GM20000 (cell line): ENCODE measurements around the gene USP24.
"Not testable (repeated sequence)": the region's sequence is repeated elsewhere in the genome, so short reads cannot be mapped to it uniquely, and the experiment has no call there.

ENCODE experiments used
- DNase-seq: peaks from one replicate; pipeline ENCODE4 v3.0.0; 2012; ENCODE audit warnings: low spot score
- TF ChIP-seq, protein P1 (sequence below): IDR thresholded peaks from 2 replicates; pipeline ENCODE4 v1.5.1; 2012; ENCODE audit warnings: mild to moderate bottlenecking, control low read depth; ENCODE audit errors: extremely low read depth, missing control alignments

Gene USP24

DNA sequence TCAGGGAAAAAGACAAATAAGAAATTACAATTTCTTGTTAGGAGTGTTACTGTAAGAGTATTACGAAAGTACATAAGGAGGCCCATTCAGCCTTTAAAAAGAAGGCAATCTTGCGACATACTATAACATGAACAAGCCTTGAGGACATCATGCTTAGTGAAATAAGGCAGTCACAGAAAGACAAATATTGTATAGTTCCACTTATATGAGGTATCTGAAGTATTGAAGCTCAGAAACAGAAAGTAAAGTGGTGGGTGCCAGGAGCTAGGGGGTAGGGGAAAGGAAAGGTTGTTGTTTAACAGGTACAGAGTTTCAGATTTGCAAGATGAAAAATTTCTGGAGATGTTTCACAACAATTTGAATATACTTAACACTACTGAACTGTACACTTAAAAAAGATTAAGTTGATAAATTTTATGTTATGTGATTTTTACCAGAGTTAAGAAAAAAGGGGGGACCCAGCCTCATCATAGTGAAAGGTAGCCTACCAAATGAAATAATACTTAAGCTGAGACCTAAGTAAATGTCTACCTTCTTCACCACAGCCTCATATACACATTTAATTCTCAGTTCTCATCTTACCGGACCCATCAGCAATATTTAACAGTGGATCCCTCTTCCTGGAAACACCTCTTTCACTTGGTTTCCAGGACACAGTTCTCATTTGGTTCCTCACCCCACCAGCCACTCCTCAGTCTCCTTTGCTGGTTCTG lies 19.5 kb downstream of the USP24 start:
- DNase-seq = no peak
- TF ChIP-seq, protein P1, sequence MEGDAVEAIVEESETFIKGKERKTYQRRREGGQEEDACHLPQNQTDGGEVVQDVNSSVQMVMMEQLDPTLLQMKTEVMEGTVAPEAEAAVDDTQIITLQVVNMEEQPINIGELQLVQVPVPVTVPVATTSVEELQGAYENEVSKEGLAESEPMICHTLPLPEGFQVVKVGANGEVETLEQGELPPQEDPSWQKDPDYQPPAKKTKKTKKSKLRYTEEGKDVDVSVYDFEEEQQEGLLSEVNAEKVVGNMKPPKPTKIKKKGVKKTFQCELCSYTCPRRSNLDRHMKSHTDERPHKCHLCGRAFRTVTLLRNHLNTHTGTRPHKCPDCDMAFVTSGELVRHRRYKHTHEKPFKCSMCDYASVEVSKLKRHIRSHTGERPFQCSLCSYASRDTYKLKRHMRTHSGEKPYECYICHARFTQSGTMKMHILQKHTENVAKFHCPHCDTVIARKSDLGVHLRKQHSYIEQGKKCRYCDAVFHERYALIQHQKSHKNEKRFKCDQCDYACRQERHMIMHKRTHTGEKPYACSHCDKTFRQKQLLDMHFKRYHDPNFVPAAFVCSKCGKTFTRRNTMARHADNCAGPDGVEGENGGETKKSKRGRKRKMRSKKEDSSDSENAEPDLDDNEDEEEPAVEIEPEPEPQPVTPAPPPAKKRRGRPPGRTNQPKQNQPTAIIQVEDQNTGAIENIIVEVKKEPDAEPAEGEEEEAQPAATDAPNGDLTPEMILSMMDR = no peak

DNA sequence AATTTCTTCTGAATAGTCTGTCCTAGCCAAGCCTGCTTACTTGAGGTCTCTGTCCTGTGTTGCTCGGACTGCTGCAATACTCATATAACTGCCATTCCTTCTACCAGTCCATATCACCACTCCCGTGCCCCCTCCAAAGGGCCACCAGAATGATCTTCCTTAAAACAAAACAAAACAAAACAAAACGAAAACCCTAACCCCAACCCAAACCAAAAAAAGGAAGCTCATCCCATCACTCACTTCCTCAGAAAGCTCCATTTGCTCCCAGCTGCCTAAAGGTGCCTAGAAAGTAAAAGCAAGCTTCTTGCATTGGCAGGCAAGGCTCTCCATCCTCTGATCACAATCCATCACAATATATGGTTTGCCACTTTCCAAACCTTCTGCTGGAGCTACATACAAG lies 20.3 kb downstream of the USP24 start:
- TF ChIP-seq, protein P1 = no peak
- DNase-seq = no peak

DNA sequence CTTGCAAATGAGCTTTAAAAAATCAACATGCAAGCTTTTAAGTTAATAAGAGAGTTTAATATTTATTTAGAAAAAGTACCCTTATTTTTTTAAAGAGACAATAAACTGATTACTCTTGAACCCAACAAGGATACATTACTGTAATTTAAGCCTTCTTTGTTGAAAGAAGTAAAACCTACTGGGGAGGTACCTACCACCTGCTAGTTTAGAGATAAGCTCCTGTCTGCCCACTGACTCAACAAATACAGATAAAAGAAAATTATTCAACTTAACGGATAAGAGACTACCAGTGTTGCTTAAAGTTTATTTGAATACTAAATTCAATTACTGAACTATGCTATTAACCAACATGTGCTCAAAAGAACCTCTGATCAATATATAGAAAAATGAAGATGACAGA lies 23.1 kb downstream of the USP24 start:
- DNase-seq = no peak
- TF ChIP-seq, protein P1 = no peak

DNA sequence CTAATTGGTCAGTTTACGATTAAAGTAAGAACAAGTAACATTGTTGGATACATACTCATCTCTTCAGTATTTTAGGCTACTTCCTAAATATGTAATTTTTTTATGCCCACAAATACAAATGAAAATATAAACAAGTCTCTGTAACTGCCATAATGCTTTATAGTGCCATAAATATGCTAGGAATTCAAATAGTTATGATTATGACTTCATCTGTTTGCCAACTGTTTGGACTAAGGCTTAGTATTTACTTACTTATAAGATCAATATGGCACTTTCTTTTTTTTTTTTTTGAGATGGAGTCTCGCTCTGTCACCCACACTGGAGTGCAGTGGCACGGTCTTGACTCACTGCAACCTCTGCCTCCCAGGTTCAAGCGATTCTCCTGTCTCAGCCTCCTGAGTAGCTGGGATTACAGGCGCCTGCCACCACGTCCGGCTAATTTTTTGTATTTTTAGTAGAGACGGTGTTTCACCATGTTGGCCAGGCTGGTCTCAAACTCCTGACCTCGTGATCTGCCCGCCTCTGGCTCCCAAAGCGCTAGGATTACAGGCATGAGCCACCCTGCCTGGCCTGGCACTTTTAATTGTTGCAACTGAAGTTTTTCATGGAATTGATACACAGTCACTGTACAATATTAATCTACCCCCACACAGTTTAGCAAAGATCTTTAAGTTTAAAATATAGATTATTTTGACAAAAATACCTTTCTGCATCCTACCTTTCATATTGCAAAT lies 23.8 kb downstream of the USP24 start:
- not testable (repeated sequence) for DNase-seq

DNA sequence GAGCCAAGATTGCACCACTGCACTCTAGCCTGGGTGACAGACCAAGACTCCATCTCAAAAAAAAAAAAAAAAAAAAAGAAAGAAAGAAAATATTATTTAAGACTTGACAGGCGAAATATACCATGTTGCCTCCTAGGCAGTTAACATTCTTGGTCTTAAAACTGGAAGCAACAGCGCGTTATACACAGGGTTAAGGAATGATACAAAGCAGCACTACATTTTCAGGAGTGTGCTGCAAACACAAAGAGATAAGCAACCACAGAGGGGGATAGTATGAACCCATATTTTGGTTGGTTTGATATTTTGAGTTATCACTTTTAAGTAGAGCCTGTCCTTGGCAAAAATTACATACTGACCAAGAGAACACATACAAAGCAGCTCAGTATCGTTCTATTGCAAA lies 25.1 kb downstream of the USP24 start:
- TF ChIP-seq, protein P1 = no peak
- DNase-seq = no peak

DNA sequence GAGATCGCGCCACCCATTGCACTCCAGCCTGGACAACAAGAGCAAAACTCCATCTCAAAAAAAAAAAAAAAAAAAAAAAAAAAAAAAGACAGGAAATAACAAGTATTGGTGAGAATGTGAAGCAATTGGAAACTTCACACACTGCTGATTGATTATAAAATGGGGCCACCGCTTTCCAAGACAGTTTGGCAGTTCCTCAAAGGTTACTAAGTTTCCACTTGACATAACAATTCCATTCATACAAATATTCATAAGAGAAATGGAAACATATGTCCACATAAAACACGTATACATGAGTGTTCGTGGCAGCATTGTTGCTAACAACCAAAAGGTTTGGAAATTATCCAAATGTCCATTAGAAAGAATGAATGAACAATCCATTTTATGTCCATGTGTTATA lies 26.3 kb downstream of the USP24 start:
- DNase-seq = no peak

DNA sequence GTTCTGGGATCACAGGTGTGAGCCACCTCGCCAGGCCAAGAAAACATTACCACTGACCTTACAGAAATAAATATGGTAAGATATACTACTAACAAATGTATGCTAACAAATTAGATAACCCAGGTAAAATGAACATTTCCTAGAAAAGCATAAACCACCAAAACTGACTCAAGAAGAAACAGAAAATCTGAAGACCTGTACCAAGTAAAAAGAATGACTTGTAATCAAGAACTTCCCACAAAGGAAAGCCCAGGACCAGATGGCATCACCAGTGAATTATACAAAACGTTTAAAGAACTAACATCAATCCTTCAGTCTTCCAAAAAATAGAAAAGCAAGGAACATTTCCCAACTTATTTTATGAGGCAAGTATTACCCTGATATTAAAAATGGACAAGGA lies 29.3 kb downstream of the USP24 start:
- no peak for DNase-seq
- TF ChIP-seq, protein P1 = no peak

More for the DNA sequence above, 26.3 kb downstream of the USP24 start:
- TF ChIP-seq, protein P1 = no peak

DNA sequence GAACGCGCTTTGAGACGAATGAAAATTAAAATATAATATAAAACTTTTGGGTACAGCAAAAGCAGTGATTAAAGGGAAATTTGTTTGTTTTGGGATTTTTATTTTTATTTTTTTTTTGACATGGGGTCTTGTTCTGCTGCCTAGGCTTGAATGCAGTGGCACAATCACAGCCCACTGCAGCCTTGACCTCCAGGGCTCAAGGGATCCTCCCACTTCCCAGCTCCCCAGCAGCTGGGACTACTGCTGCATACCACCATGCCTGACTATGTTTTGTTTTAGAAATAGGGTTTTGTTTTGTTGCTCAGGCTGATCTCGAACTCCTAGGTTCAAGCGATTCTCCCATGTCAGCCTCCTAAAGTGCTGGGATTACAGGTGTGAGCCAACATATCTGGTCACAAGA lies 30.3 kb downstream of the USP24 start:
- TF ChIP-seq, protein P1 = no peak
- no peak for DNase-seq
